Lung (tissue), 13 donors: Measurements from ENCODE around the gene C1orf52. TPM values are rescaled to one million over a fixed set of nuclear protein-coding genes. Genes with fewer than 3 reads are reported as not detected.

ENCODE experiments used
- ATAC-seq: fragments of 200-7000 bp; cut with Tn5 transposase; one replicate; pipeline ENCODE4 v1.9.1; 2020; ENCODE audit warnings: moderate number of reproducible peaks; ENCODE audit not compliant: insufficient read depth, low FRiP score
- DNase-seq, 3 donors: peaks; one replicate each; pipeline ENCODE4 v3.0.0-alpha.2; 2013 to 2017
- H3K27ac ChIP-seq, 2 donors: one replicate each; pipeline ENCODE4 v1.5.1; 2013; ENCODE audit warnings: mild to moderate bottlenecking in 2 of 2, moderate library complexity in 2 of 2, control low read depth in 1 of 2, inconsistent platforms in 1 of 2, low read depth in 1 of 2, low read length in 1 of 2
- H3K27me3 ChIP-seq, 3 donors: one replicate each; pipeline ENCODE4 v1.5.1; 2013; ENCODE audit warnings: low read length in 2 of 3; ENCODE audit not compliant: control insufficient read depth in 3 of 3, insufficient read depth in 3 of 3
- H3K36me3 ChIP-seq, 4 donors: one replicate each; pipeline ENCODE4 v1.5.1; 2013; ENCODE audit warnings: low read length in 4 of 4, mild to moderate bottlenecking in 1 of 4, moderate library complexity in 1 of 4; ENCODE audit not compliant: control insufficient read depth in 4 of 4, insufficient read depth in 4 of 4
- H3K4me1 ChIP-seq, 5 donors: one replicate each; pipeline ENCODE4 v1.5.1; 2013; ENCODE audit warnings: low read length in 5 of 5, mild to moderate bottlenecking in 2 of 5, moderate library complexity in 1 of 5; ENCODE audit not compliant: control insufficient read depth in 5 of 5, insufficient read depth in 5 of 5
- H3K4me3 ChIP-seq: one replicate; pipeline ENCODE4 v1.5.1; 2013; ENCODE audit warnings: mild to moderate bottlenecking, control low read depth, moderate library complexity
- H3K9ac ChIP-seq, 2 donors: one replicate each; pipeline ENCODE4 v1.5.1; 2013; ENCODE audit warnings: low read length in 2 of 2, control low read depth in 1 of 2; ENCODE audit not compliant: insufficient read depth in 1 of 2
- H3K9me3 ChIP-seq, 4 donors: one replicate each; pipeline ENCODE4 v1.5.1; 2013; ENCODE audit warnings: low read length in 3 of 4, mild to moderate bottlenecking in 1 of 4, moderate library complexity in 1 of 4; ENCODE audit not compliant: control insufficient read depth in 4 of 4, insufficient read depth in 3 of 4
- CTCF ChIP-seq: IDR thresholded peaks from 2 replicates; pipeline ENCODE4 v1.5.1; 2012; ENCODE audit warnings: mild to moderate bottlenecking; ENCODE audit errors: control extremely low read depth, extremely low read depth
- WGBS, 2 donors: extraction: QIAGEN DNeasy Blood & Tissue Kit; methylation state at CpG; one replicate each; pipeline ENCODE4 v1.1.7; 2013; 5-methylcytosine and 5-hydroxymethylcytosine counted together
- polyA plus RNA-seq, 2 donors: library from polyadenylated mRNA; stranded (reverse); fragments of 200-250 nt; gene quantifications; one replicate each; pipeline ENCODE4 v1.2.1, GENCODE V29; 2013
- small RNA-seq: library from RNA; depleted of rRNA; stranded (forward); fragments of <200 nt; gene quantifications from one replicate; pipeline ENCODE3, GENCODE V24; 2014; ENCODE audit warnings: low replicate concordance
- total RNA-seq, 2 donors: library from RNA; depleted of rRNA in 1 of 2; stranded (reverse); fragments of >200 nt in 1 of 2; gene quantifications; one replicate each; pipeline ENCODE4 v1.2.1, GENCODE V29; 2014 to 2021
- donor health status: control.
- donor health status: control.
- donor health status: Bipolar disorder and iron deficiency.
- donor health status: healthy.
- donor health status: DM: yes; HTN: yes; CAD: no.

The C1orf52 gene
- total and polyA plus RNA-seq, 4 donors, result 18.8 to 38.2 (median 28.3) TPM

- Histone ChIP-seq H3K27ac (peak overlapping the region; percentile 99 to 100), H3K4me1 (peaks cover 0 to 38% (median 4%) of the 10 kb centered on the region in 5 donors), H3K27me3 (no peaks in the 10 kb centered on the region), H3K9me3 (no peaks in the 10 kb centered on the region), H3K9ac (peak overlapping the region in 1 of 2 donors; percentile 88), H3K36me3 (no peaks in the 10 kb centered on the region), H3K4me3 (peak overlapping the region; percentile 66)
- DNase-seq (no peak), ATAC-seq (no peak)
- WGBS, 2 donors, result 14 to 23% methylated on average over 14 of the region's 14 CpGs
- no peak for TF ChIP-seq CTCF
These were observed 57.2 kb downstream of the C1orf52 start for GRCh38 chr1:85202092-85202863.

DNA sequence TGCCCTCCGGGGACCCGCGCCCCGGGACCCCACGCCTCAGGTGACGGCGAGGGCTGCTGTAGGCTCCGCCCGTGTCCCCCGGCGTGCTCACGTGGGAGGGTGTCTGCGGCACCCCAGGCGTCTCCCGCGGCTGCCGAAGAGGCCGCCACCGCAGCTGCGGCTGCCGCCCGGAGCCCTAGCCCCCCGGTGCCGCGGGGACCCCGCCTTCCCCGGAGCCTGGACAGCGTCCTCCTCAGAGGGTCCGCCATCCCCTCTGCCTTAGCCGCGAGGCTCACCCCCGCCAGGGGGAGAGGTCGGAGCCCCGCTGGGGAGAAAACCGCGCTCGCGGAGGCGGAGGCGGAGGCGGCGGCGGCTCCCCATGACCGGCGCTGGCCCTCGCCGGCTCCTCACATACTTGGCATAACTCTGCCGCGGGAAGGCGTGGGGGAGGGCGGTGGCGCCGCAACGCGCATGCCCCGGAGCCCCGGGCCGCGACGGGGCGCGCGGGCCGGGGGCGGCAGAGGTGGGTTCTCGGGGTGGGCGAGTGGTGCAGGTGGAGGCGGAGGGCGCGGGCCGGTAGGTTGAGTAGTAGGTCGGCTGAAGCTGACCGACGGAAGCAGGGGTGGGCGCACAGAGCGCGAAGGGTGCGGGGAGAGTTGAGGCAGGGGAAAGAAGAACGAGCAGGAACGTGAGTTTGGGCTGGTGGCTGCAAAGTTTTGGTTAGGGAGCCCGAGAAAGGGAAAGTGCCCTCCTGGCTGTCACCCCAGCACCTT is 57.9 kb downstream of the C1orf52 start:
- ATAC-seq (peak; percentile 88), DNase-seq (peak; percentile 81 to 85 (median 83))
- H3K9ac ChIP-seq, result peak overlapping the region; percentile 63 to 88
- H3K4me1 ChIP-seq, result peaks cover 0 to 44% (median 4%) of the 10 kb centered on the region in 5 donors
- peak overlapping the region; percentile 99 to 100 for H3K27ac ChIP-seq
- peak overlapping the region; percentile 66 for H3K4me3 ChIP-seq
- H3K27me3 ChIP-seq, result no peaks in the 10 kb centered on the region
- no peak for TF ChIP-seq CTCF
- WGBS, 2 donors, result 1% methylated on average over 76 to 81 of the region's 81 CpGs
- H3K36me3 ChIP-seq, result no peaks in the 10 kb centered on the region
- no peaks in the 10 kb centered on the region for H3K9me3 ChIP-seq

DNA sequence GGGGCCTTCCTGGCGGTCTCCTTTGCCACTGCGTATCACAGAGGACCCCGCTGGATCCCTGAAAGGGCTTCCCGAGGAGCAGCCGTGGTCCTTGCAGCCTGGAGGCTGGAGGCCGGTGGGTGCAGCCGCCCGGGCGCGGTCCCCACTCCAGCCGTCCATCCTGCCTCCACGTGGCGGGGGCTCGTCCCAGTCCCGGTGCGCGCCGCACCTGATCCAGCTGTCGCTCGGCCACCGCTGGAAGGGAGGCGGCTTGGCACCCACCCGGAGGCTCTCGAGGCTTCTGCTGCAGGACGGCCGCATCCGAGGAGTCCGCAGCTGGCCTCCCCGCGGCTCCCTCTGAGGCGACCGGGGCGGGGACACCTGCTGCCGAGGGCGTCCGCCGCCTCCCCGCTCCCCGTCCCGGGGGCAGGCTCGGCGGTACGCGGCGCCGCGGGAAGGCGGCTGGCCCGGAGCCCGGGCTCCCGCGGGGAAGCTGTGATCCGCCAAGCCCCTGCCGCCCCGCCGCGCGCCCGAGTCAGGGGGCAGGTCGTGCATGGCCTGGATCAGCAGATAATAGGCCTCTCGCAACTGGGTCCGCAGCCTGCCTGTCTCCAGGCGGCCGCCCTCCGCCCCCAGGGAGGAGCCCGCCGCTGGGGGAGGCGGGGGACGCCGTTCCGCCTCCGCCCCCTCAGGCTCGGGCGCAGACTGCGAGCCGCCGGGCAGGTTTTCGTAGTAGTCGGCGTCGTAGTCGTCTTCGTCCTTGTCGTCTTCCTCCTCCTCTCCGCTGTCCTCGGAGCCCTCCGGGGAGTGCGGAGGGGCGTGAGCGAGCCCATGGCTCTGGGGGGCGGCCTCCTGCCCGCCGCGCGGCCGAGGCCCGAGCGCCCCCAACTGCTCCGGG is 58.8 kb downstream of the C1orf52 start, which contains the start of gene SYDE2:
SYDE2 (minus strand) TSS at position 554 of the 877 bp plus-strand sequence; CDS start at position 534, 20 bp downstream.
- peaks cover 0 to 44% (median 4%) of the 10 kb centered on the region in 5 donors for H3K4me1 ChIP-seq

More for the DNA sequence above, 58.8 kb downstream of the C1orf52 start, which contains the start of gene SYDE2:
- peak within 1 kb of the TSS; percentile 63 to 88 for H3K9ac ChIP-seq
- peak; percentile 81 to 86 (median 83) for DNase-seq
- peak within 1 kb of the TSS; percentile 99 to 100 for H3K27ac ChIP-seq
- H3K4me3 ChIP-seq, result peak within 1 kb of the TSS; percentile 66
- WGBS, 2 donors, result 0 to 1% methylated on average over 79 to 99 of the region's 99 CpGs
- no peaks in the 10 kb centered on the region for H3K27me3 ChIP-seq
- H3K9me3 ChIP-seq, result no peaks in the 10 kb centered on the region
- H3K36me3 ChIP-seq, result no peaks in the 10 kb centered on the region
- no peak for TF ChIP-seq CTCF
- ATAC-seq, result peak; percentile 92

Small RNA genes lying within 50 kb of the gene (small RNA-seq; reads per million reads assigned to genes)
- not detected for gene RF00019

Other genes starting within 250 kb of the C1orf52 start
- gene MCOLN3, start 211.2 kb downstream of the C1orf52 start, total RNA-seq, result 1 to 10 TPM in 1 of 2 donors, under 1 TPM in 1; 0.68 to 4.2 TPM
- gene MCOLN3, start 211.2 kb downstream of the C1orf52 start, polyA plus RNA-seq, result 1 to 10 TPM in 1 of 2 donors, under 1 TPM in 1; 0.84 to 4.5 TPM
- gene SYDE2, start 58.6 kb downstream of the C1orf52 start, total RNA-seq, result 10 to 100 TPM; 18.3 to 48.9 TPM
- gene SYDE2, start 58.6 kb downstream of the C1orf52 start, polyA plus RNA-seq, result 1 to 10 TPM; 1.9 to 2.4 TPM
- 10 to 100 TPM; 26.2 to 32.3 TPM for gene BCL10, start 17.0 kb upstream of the C1orf52 start, total RNA-seq
- 10 to 100 TPM in 1 of 2 donors, 1 to 10 TPM in 1; 9.9 to 11.3 TPM for gene BCL10, start 17.0 kb upstream of the C1orf52 start, polyA plus RNA-seq
- 10 to 100 TPM; 48.3 to 57.2 TPM for gene DDAH1, start 205.5 kb upstream of the C1orf52 start, total RNA-seq
- gene DDAH1, start 205.5 kb upstream of the C1orf52 start, polyA plus RNA-seq, result 10 to 100 TPM; 13.6 to 29.1 TPM